Sigmoid colon (tissue), 4 donors: ENCODE data around the gene CHAT.

Experiments
- CTCF ChIP-seq, 4 experiments: fragments of 450-650 bp in 3 of 4; fragments of 200-600 bp in 1 of 4; IDR thresholded peaks; one replicate each; pipeline ENCODE4 v1.5.1; 2016 to 2019; ENCODE audit warnings: antibody characterized with exemption in 4 of 4, mild to moderate bottlenecking in 3 of 4, moderate library complexity in 2 of 4
- EP300 ChIP-seq, 4 donors: sonication (generic); formaldehyde crosslinking; IDR thresholded peaks; one replicate each; pipeline ENCODE4 v1.6.1; 2017; ENCODE audit warnings: antibody characterized with exemption in 4 of 4
- POLR2A ChIP-seq, 2 donors: fragments of 450-650 bp; IDR thresholded peaks; one replicate each; pipeline ENCODE4 v1.6.1; 2016; ENCODE audit warnings: antibody characterized with exemption in 2 of 2, mild to moderate bottlenecking in 2 of 2, moderate library complexity in 2 of 2
- POLR2AphosphoS5 ChIP-seq, 4 donors: sonication (generic); formaldehyde crosslinking; IDR thresholded peaks; one replicate each; pipeline ENCODE4 v1.6.1; 2017; ENCODE audit warnings: antibody characterized with exemption in 4 of 4

GRCh38 chr10:49688920-49689319 is 75.1 kb downstream of the CHAT start:
- TF ChIP-seq CTCF (IDR thresholded peaks at IDR 0.05): no peak
- no peak for TF ChIP-seq EP300 (IDR thresholded peaks at IDR 0.05)
- no peak for TF ChIP-seq POLR2AphosphoS5 (IDR thresholded peaks at IDR 0.05)
- TF ChIP-seq POLR2A (IDR thresholded peaks at IDR 0.05): no peak
